Type B pancreatic cell (in vitro differentiated cells): ENCODE measurements around the gene CBY2. TPM values are rescaled to one million over a fixed set of nuclear protein-coding genes. Genes with fewer than 3 reads are reported as not detected.

Source experiments
- DNase-seq: peaks from one replicate; pipeline ENCODE4 v3.0.0; 2021; ENCODE audit warnings: mixed read lengths; ENCODE audit not compliant: unreplicated experiment; ENCODE audit errors: extremely low spot score
- H3K27ac Mint-ChIP-seq: 2 replicates; pipeline ENCODE4 v1.8.0; 2021; ENCODE audit warnings: mild to moderate bottlenecking, mixed read lengths
- H3K27me3 Mint-ChIP-seq: 2 replicates; pipeline ENCODE4 v1.8.0; 2021; ENCODE audit warnings: mixed read lengths
- H3K36me3 Mint-ChIP-seq: 2 replicates; pipeline ENCODE4 v1.8.0; 2021; ENCODE audit warnings: mixed read lengths
- H3K4me1 Mint-ChIP-seq: one replicate; pipeline ENCODE4 v1.8.0; 2021; ENCODE audit warnings: mixed read lengths; ENCODE audit not compliant: unreplicated experiment
- H3K4me3 Mint-ChIP-seq: 2 replicates; pipeline ENCODE4 v1.8.0; 2021; ENCODE audit warnings: mild to moderate bottlenecking, mixed read lengths
- H3K9me3 Mint-ChIP-seq: 2 replicates; pipeline ENCODE4 v1.8.0; 2021; ENCODE audit warnings: mixed read lengths
- total RNA-seq: library from RNA; stranded (reverse); gene quantifications from 2 replicates; pipeline ENCODE4 v1.2.1, GENCODE V29; 2021; ENCODE audit warnings: low replicate concordance
- TF ChIP-seq, protein P1 (sequence below): fragments of 200-600 bp; sonication (generic); conservative IDR thresholded peaks from 2 replicates; pipeline ENCODE4 v1.5.0; 2021; ENCODE audit warnings: antibody characterized with exemption, mild to moderate bottlenecking

Gene CBY2
- total RNA-seq, 1 donor from 2014 or later: not detected

GRCh38 chr13:45683701-45684100 is 18.4 kb upstream of the CBY2 start:
- TF ChIP-seq, protein P1, sequence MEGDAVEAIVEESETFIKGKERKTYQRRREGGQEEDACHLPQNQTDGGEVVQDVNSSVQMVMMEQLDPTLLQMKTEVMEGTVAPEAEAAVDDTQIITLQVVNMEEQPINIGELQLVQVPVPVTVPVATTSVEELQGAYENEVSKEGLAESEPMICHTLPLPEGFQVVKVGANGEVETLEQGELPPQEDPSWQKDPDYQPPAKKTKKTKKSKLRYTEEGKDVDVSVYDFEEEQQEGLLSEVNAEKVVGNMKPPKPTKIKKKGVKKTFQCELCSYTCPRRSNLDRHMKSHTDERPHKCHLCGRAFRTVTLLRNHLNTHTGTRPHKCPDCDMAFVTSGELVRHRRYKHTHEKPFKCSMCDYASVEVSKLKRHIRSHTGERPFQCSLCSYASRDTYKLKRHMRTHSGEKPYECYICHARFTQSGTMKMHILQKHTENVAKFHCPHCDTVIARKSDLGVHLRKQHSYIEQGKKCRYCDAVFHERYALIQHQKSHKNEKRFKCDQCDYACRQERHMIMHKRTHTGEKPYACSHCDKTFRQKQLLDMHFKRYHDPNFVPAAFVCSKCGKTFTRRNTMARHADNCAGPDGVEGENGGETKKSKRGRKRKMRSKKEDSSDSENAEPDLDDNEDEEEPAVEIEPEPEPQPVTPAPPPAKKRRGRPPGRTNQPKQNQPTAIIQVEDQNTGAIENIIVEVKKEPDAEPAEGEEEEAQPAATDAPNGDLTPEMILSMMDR: peak; percentile 53
- Mint-ChIP-seq H3K9me3 (no peaks in the 10 kb centered on the region), H3K27ac (no peak overlapping the region), H3K27me3 (peaks cover 3% of the 10 kb centered on the region), H3K4me3 (no peak overlapping the region), H3K4me1 (peaks cover 28% of the 10 kb centered on the region), H3K36me3 (no peaks in the 10 kb centered on the region)
- DNase-seq: no peak

DNA sequence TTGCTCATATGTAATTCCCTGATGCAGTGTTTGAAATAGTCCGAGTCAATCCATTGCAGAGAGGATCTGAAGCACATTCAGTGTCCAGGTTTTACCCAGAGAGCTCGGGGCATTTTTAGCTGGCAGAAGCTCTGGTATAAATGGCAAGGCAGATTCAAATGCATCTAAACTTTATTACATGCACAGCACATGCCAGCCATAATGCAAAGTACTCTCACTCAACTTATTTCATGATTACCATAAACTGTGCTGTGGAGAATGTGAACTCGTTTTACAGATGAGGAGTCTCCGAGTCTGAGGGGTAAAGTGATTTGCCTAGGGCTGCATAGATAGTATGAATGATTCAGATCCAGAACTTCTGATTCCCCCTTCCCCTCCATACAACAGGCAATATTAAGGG is 13.5 kb upstream of the CBY2 start:
- H3K27me3 Mint-ChIP-seq: peaks cover 9% of the 10 kb centered on the region
- DNase-seq: no peak
- peaks cover 17% of the 10 kb centered on the region for H3K4me1 Mint-ChIP-seq
- H3K36me3 Mint-ChIP-seq: no peaks in the 10 kb centered on the region
- H3K9me3 Mint-ChIP-seq: peaks cover 13% of the 10 kb centered on the region
- TF ChIP-seq, protein P1: no peak
- no peak overlapping the region for H3K4me3 Mint-ChIP-seq
- no peak overlapping the region for H3K27ac Mint-ChIP-seq

DNA sequence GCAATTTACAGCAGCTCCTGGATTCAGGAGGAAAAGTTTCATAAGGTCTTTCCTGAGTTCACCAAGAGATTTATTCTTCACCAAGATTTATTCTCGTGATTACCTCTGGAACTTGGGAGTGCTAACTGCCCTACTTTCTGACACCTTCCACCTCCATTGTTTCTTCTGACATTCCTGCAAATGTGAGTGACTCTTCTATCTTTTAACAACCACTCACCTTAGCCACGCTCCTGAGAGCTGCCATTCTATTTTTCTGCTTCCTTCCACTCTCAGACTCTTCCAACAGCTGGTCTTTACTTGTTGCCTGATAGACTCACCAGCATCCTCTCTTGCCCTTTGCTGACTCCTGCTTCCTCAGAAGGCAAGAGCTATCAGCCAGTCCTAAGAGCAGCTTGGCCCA is 11.5 kb upstream of the CBY2 start:
- DNase-seq: no peak
- H3K27ac Mint-ChIP-seq: peak overlapping the region; percentile 20
- TF ChIP-seq, protein P1: no peak

GRCh38 chr13:45691251-45691650 is 10.9 kb upstream of the CBY2 start:
- TF ChIP-seq, protein P1: no peak
- H3K27me3 Mint-ChIP-seq: peaks cover 14% of the 10 kb centered on the region
- peaks cover 6% of the 10 kb centered on the region for H3K4me1 Mint-ChIP-seq
- DNase-seq: no peak
- no peaks in the 10 kb centered on the region for H3K36me3 Mint-ChIP-seq
- H3K27ac Mint-ChIP-seq: peak overlapping the region; percentile 20
- no peak overlapping the region for H3K4me3 Mint-ChIP-seq
- H3K9me3 Mint-ChIP-seq: peaks cover 13% of the 10 kb centered on the region

More for the DNA sequence above, 11.5 kb upstream of the CBY2 start:
- peaks cover 13% of the 10 kb centered on the region for H3K9me3 Mint-ChIP-seq
- no peaks in the 10 kb centered on the region for H3K36me3 Mint-ChIP-seq
- peaks cover 6% of the 10 kb centered on the region for H3K4me1 Mint-ChIP-seq
- peaks cover 14% of the 10 kb centered on the region for H3K27me3 Mint-ChIP-seq
- H3K4me3 Mint-ChIP-seq: peak overlapping the region; percentile 20

GRCh38 chr13:45691667-45692066 is 10.5 kb upstream of the CBY2 start:
- Mint-ChIP-seq H3K27me3 (peaks cover 14% of the 10 kb centered on the region), H3K4me1 (peaks cover 6% of the 10 kb centered on the region), H3K27ac (peak overlapping the region; percentile 20), H3K9me3 (peaks cover 13% of the 10 kb centered on the region), H3K4me3 (no peak overlapping the region), H3K36me3 (no peaks in the 10 kb centered on the region)
- TF ChIP-seq, protein P1: no peak
- DNase-seq: no peak
